Prostate gland (tissue), 2 donors: ENCODE measurements around the gene RCC1.

ENCODE experiments used
- CTCF ChIP-seq, 4 experiments: fragments of 200-600 bp in 2 of 4; fragments of 450-650 bp in 2 of 4; sonication (generic) in 2 of 4; IDR thresholded peaks; 1 replicate in 3 of 4; 2 replicates in 1 of 4; pipeline ENCODE4 v1.5.1; 2016 to 2019; ENCODE audit warnings: antibody characterized with exemption in 4 of 4, mild to moderate bottlenecking in 2 of 4, moderate library complexity in 2 of 4
- POLR2A ChIP-seq: fragments of 450-650 bp; IDR thresholded peaks from one replicate; pipeline ENCODE4 v1.6.1; 2016; ENCODE audit warnings: antibody characterized with exemption, mild to moderate bottlenecking

- TF ChIP-seq POLR2A, result no peak
- no peak for TF ChIP-seq CTCF (IDR thresholded peaks at IDR 0.05)
These were observed 2.0 kb downstream of the RCC1 start for GRCh38 chr1:28507646-28508434.
